GM12878 (cell line): ENCODE measurements around the gene LRP4.

ENCODE experiments used
- CUX1 ChIP-seq: IDR thresholded peaks from 2 replicates; pipeline ENCODE4 v1.6.1; 2012; ENCODE audit warnings: improper control_type of control experiment, low read depth, low read length; ENCODE audit not compliant: insufficient replicate concordance
- NR2C2 ChIP-seq: IDR thresholded peaks from 2 replicates; pipeline ENCODE4 v1.6.1; 2011; ENCODE audit warnings: borderline replicate concordance, low read depth; ENCODE audit not compliant: control insufficient read depth, insufficient read length
- POLR2AphosphoS5 ChIP-seq: IDR thresholded peaks from 2 replicates; pipeline ENCODE4 v1.6.1; 2011; ENCODE audit warnings: mild to moderate bottlenecking, low read length, inconsistent platforms
- RUNX3 ChIP-seq: IDR thresholded peaks from 2 replicates; pipeline ENCODE4 v1.6.1; 2012; ENCODE audit warnings: low read length, inconsistent platforms
- YY1 ChIP-seq: IDR thresholded peaks from 2 replicates; pipeline ENCODE4 v1.6.1; 2011; ENCODE audit warnings: low read depth, mild to moderate bottlenecking, low read length
- TF ChIP-seq, protein P1 (sequence below): fragments of 450-650 bp; IDR thresholded peaks from 2 replicates; pipeline ENCODE4 v1.6.1; 2016; ENCODE audit warnings: mild to moderate bottlenecking

DNA sequence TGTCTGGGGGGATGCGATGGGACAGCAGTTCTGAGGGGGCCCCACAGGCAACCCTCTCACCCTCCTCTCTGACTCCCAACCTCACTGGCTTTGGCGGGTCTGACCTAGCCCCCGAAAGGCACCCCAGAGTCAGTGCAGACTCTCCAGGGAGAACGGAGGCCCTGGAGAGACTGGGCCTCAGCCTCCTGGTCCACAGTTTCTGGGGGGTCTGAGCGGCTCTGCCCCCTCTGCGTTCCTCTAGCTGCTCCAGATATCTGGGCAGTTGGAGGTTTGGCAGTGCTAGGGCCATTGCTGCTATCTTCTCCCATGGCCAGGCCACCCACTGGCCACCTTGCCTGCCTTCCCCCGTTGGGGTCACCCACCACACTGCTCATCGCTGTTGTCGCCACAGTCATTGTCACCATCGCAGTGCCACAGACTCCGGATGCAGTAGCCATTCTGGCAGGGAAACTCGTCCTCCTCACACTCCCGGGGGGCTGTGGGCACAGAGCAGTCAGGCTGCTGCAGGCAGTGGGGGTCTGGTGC is 18.8 kb downstream of the LRP4 start:
- TF ChIP-seq POLR2AphosphoS5 (no peak), CUX1 (no peak), RUNX3 (no peak), NR2C2 (no peak), YY1 (no peak)
- TF ChIP-seq, protein P1, sequence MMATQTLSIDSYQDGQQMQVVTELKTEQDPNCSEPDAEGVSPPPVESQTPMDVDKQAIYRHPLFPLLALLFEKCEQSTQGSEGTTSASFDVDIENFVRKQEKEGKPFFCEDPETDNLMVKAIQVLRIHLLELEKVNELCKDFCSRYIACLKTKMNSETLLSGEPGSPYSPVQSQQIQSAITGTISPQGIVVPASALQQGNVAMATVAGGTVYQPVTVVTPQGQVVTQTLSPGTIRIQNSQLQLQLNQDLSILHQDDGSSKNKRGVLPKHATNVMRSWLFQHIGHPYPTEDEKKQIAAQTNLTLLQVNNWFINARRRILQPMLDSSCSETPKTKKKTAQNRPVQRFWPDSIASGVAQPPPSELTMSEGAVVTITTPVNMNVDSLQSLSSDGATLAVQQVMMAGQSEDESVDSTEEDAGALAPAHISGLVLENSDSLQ, result no peak
